NCI-H1105 (cell line): ENCODE results near the gene SMYD3.
A peak's percentile ranks its signal among the peaks of the same experiment; 100 is the strongest.

Experiments
- DNase-seq: peaks from one replicate; lab custom pipeline; 2025; lab: John Stamatoyannopoulos, UW

The SMYD3 gene

GRCh38 chr1:246275036-246275435 lies 232.0 kb downstream of the SMYD3 start:
- no peak for DNase-seq

- no peak for DNase-seq
Observed at GRCh38 chr1:246274186-246274585, 232.9 kb downstream of the SMYD3 start.

DNA sequence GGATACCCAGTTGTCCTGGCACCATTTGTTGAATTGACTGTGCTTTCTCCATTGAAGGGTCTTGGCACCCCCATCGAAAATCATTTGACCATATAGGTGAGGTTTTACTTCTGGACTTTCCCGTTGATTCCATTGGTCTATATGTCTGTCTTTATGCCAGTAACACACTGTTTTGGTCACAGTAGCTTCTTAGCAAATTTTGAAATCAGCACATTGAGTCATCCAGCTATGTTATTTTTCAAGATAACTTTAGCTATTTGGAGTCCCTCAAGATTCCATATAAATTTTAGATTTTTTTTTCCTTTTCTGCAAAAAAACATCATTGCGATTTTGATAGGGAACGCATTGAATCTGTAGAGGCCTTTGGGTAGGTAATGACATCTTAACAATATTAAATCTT lies 235.6 kb downstream of the SMYD3 start:
- no peak for DNase-seq

GRCh38 chr1:246270236-246270635 lies 236.8 kb downstream of the SMYD3 start:
- no peak for DNase-seq

GRCh38 chr1:246269466-246269865 lies 237.6 kb downstream of the SMYD3 start:
- no peak for DNase-seq

DNA sequence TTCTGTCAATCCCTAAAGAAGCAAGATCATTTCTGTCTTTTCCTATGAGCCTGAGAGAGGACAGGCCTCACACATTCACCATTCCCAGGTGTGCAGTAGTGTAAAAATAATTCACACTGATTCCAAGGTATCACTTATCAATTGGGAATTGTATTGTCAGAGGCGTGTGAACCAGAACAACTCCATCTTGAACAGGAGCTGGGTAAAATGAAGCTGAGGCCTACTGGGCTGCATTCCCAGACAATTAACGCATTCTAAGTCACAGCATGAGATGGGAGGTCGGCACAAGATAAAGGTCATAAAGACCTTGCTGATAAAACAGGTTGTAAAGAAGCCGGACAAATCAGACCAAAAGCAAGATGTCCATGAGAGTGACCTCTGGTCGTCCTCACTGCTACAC lies 239.2 kb downstream of the SMYD3 start:
- no peak for DNase-seq

DNA sequence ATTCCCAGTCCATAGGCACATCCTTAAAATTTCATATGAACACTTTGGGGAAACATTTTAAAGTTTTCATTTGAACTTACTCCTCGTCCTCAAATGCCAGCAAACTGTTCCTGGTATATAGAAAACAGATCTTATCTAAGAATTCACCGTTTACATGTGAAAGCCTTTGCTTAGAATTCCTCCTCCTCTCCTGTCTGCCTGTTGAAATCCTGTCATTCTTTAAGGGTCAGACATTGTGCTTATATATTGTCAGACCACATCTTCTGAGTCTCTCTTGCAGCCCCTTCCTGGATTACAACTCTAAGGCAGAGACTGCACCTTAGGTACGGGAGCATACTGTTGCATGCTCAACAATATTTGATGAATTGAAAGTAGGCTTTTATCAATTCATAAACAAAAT lies 239.7 kb downstream of the SMYD3 start:
- no peak for DNase-seq

GRCh38 chr1:246265481-246265880 lies 241.6 kb downstream of the SMYD3 start:
- DNase-seq = no peak

GRCh38 chr1:246262281-246262680 lies 244.8 kb downstream of the SMYD3 start:
- DNase-seq = no peak

DNA sequence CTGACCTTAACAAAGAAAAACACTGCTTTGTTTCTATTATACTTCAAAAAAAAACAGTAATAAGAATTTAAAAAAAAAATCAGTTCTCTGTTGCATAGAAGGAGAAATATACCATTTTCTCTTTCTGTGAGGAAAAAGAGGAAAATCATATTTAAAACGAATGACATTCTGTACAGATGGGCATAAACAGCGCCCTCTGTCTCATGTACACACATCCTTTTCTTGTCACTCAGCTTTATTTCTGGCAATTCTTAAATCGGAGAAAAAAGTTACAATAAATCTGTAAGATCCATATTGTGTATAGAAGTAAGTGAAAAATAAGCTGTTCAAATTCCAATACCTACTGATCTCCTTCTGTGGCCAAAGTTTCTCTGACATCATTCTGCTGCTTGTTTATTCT lies 245.4 kb downstream of the SMYD3 start:
- no peak for DNase-seq

- DNase-seq = no peak
Observed at GRCh38 chr1:246258250-246258649, 248.8 kb downstream of the SMYD3 start.

GRCh38 chr1:246255773-246256172 lies 251.3 kb downstream of the SMYD3 start:
- no peak for DNase-seq

GRCh38 chr1:246254854-246255253 lies 252.2 kb downstream of the SMYD3 start:
- no peak for DNase-seq

DNA sequence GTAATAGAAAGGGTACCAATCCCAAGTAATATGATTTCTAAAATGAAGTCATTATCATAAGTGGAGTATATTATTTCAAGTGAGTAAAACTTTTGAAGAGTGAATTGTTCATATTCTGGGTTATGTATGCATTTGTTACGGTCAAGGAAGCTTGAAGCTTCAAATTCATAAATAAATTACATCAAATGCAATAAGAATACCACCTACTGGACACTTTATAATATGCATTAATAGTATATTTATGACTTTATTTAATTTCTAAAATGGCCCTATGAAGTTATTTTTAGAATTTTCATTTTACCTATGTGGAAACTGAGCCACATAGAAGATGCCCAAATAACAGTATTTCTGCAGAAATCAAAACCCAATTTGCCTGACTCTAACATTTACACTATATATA lies 260.6 kb downstream of the SMYD3 start:
- no peak for DNase-seq

DNA sequence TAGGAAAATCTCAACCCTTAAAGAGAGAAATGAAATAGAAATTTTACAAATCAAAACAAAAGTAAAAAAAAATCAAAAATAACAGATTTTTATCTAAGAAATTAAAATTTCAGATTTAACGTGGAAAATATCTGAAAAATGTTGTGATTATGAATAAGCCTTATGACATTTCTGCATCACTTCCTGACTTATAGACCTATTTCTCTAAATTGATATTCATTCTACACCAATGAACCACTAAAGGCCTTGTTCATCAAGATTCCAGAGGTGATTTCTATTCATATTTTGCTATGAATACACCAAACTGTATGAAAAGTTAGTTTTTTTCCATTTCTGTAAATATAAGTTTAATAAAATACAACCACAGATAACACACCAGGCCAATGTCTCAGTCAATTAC lies 261.5 kb downstream of the SMYD3 start:
- DNase-seq = no peak

DNA sequence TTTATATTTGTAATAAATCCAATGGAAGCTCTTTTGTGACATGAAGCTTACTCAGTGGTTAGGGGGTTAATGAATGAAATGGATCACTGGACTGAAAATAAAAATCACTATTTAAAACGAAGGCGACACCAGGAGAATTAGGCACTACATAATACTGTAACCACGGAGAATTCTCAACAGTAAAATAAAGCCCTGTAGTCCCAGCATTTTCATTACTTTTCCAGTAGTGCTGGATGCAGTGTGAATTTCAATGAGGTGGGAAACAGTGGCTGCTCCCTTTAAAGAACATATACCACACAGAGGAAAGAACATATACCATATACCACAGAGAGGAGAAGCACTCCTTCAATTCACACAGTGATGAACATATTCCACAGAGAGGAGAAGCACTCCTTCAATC lies 275.0 kb downstream of the SMYD3 start:
- DNase-seq = no peak

DNA sequence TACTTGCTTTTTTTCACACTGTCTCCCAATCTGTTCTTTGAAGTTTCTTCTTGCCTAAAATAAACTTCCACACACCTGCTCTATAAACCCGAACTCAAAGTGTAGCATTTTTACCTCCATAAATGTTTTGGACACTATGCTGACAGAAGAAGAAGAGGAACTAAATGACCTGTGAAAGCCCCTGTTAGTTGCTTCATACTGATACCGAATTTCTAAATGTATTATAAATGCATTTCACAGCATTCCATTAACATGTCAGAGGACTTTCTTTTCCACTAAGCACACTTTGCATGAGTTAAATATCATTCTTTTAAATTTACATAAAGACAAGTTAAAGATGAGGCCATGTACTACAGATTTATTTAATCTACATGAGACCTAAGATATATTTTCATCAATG lies 281.0 kb downstream of the SMYD3 start:
- no peak for DNase-seq

DNA sequence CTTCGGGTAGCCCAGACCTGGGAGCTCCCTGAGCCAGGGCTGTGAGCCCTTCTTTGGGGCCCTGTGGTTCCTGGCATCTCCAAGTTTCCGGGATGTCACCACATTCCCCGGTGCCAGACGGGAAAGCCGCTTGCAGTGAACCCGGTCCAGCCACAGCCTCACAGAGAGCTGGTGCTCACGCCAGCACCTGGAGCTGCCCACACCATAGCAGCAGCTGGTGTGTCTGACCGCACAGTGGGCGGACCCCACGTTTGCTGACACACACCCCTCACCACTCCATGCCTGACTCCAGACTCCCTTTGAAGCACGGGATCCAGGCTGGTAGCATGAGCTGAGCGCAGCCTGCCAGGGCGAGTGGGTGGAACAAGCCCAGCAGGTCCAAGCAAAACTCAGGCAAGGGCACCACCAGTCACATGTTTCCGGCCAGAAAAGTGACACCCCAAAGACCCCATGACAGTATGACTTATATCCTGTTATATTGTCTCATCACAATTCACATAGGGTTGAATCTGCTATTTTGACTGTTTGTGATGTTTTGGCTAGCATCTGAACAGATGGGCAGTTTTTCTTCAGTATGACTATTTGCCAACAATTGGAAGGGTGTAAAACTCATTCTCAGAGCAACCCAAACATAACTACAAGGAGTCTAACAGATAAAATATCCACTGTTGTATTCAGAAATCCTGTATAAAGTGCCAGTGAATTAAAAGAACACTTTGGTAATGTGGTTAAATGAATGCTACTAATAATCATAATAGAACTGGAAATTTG lies 285.4 kb downstream of the SMYD3 start:
- no peak for DNase-seq

DNA sequence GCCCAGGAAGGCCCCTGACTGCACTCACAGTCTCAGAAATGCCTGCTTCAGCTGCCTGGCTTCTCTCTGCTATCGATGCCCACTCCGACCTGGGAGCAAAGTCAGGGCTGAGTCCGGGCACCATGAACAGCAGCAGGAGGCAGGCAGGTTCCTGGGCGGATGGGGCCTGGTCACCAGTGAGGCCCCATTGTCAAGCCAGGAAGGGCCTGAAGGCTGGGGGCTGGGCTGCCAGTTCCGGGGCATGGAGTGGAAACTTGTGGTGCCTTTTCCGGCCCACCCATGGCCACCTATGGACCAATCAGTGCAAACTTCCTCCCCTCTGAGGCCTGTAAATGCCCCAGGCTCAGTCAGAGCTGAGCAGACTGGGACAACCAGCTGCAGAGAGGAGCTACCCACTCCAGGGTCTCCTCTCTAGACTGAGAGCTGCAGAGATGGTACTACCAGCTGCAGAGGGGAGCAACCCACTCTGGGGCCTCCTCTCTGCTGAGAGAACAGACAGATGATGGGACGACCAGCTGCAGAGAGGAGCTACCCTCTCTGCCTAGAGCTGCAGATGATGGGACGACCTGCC lies 286.5 kb downstream of the SMYD3 start:
- no peak for DNase-seq

DNA sequence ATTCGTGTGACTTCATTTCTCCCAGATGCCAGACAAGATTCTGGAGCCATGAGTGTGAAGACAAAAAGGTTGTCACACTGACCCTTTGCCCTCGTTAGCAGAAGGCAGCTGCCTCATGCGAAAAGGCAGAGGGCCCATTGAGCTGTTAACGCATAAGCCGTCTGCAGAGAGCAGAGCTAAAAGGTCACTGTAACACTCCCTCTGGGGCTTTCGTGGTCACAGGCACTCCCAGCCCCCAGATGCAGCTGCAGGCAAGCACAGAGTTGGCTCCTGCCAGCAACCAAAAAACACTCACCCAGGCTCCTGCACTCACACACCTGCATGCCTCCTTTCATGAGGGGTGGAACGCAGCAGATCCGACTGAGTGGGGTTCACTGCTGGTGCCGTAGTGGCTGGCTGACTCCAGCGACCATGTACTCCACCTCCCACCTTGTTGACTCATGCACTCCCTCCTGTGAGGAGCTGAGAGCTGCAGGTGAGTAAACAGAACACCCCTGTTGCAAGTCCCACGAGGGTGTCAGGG lies 287.5 kb downstream of the SMYD3 start:
- peak; percentile 84 for DNase-seq

- no peak for DNase-seq
Observed at GRCh38 chr1:246218686-246219085, 288.4 kb downstream of the SMYD3 start.

GRCh38 chr1:246216906-246217305 lies 290.2 kb downstream of the SMYD3 start:
- DNase-seq = no peak

- no peak for DNase-seq
Observed at GRCh38 chr1:246215510-246215903, 291.6 kb downstream of the SMYD3 start.
